NCI-H1092 treated with DMSO at 0.1 percent for 48 hours (cell line): Measurements from ENCODE around the gene EIF2AK3.
"Not testable (repeated sequence)": the region's sequence is repeated elsewhere in the genome, so short reads cannot be mapped to it uniquely, and the experiment has no call there.

Experiments used
- DNase-seq: peaks from one replicate; lab custom pipeline; 2025; lab: John Stamatoyannopoulos, UW

The EIF2AK3 gene

DNA sequence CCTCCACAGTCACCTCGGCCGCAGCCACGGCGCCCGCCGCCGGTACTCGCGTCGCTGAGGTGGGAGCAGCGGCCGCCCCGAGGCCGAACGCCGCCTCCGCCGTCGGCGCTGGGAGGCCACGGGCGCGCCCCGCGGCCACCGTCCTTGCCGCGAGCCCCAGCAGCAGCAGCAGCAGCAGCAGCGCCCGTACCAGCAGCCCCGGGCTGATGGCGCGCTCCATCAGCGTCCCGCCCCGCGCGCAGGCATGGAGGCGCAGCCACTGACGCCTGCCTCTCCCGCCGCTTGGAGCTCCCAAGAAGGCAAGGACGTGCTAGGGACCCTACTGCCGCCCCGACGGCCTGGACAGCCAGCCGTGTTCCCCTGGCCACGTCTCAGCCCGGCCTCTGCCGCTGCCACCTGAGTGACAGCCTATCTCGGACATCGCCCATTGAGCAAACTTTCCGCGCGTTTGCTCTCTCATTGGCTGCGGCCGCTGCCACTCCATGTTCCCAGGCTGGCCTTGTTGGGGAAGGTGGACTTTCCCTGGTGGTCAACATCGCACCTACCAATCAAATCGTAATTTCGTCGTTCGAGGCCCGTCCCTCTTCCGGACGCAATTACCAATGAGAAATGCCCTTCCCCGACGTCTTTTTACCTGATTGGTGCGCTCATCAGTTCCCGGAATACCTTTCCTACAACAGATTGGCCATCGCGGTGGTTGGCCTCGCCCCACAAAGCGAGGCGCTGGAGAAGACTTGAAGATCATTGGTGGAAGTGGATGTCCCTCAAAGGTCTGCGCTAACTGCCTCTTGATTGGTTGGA lies at the start of gene EIF2AK3:
TSS of gene EIF2AK3 (minus strand) at position 410 of the 801 bp plus-strand sequence. CDS start at position 220, 190 bp downstream.
- peak; percentile 99 for DNase-seq

DNA sequence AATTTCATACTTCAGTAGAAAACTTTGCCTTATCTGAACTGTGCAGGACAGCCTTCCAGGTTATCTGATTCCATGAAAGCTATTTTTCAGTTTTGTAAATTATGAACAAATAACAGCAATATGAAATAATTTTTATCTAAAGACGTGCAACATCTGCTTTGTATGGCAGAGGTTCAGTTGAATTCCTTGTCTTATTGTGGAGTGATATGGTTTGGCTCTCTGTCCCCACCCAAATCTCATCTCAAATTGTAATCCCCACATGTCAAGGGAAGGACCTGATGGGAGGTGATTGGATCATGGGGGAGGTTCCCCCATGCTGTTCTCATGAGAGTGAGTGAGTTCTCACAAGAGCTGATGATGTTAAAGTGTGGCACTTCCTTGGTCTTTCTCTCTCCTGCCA lies 46.1 kb upstream of the EIF2AK3 start:
- DNase-seq: no peak

DNA sequence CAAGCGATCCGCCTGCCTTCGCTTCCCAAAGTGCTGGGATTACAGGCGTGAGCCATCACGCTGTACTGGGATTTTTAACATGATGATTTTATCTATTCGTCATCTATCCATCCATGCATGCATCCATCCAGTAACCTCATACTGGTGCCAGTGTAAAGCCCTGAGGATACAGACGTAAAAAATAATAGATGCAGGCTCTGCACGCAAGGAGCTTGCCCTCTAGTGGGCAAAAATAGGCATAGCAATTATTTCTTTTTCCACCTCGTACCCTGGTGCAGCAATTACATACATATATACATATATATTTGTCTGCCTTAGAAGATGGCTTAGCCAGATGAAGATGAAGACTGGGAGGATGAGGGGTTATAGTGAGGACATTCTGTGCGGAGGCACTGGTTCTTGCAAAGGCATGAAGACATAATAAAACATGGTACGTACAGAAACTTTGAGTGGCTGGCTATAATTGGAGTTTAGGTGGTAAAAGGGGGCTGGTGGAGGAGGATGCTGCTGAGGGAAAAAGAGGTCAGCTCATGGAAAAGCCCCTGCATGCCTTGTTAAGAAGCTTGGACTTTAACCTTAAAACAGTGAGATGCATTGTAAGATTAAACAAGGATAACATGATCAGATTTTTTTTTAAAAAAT lies 44.6 kb upstream of the EIF2AK3 start:
- DNase-seq: peak; percentile 26

DNA sequence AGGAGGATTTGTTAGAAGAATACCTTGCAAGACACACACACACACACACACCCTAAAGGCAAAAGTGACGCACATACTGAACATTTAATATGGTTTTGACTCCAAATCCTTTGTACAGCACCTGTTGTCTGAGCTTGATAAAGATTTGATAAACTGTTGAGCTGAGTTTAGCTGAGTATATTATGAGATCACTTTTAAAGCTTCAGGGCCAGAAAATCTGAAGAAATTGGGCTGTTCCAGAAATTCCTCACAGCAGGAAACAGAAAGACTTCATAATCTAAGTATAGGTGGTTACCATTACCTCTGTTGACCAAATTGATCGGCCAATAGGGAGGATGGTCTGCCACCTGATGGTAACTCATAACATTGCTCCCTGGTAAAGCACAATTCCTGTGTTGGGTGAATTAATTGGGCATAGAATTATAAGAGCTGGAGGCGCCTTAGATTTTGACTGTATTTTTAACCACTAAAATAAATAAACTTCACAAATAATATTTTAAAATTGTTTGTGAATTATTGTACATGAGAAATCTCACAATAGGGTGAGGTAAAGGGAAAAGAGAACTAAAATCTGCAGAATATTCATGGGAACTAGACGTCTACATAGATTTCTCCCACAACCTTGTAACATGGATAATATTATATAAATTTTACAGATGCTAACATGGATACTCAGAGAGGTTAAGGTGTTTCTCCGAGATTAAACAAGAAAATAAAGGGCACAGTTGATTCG lies 42.4 kb upstream of the EIF2AK3 start:
- peak; percentile 38 for DNase-seq

DNA sequence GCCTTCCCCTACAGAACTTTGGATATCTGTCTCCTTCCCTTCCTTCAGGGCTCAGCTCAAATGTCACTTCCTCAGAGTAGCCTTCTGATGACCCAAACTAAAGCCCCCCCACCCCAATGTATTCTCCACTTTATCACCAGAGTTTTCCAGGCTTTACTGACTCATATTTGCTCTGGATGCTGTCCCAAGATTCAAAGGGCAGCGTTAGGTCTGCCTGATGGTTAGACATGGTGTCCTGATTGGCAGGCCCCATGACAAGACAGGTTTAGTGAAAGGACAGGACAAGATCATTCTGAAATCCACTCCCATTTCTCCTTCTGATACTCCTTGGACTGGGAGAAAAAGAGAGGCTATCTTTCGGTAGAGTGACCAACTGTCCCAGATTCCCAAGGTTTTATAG lies 41.6 kb upstream of the EIF2AK3 start:
- DNase-seq: no peak

DNA sequence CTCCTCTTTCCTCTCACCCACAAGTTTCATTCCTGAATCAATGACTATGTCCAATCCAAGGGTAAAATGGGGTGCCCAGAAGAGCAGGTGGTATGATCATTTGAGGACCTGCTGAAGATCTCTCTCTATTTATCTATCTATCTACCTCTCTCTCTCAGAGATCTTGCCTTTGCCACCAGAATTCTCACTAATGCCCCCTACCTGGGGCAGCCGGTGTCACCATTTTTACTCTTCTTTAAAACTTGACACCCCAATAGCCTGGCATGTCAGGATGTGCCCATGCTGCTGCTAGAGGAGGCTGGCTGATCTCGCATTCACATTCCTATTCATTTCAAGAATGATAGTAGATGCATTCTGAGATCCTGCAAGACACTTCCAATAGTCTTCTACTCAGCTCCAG lies 40.0 kb upstream of the EIF2AK3 start:
- no peak for DNase-seq

DNA sequence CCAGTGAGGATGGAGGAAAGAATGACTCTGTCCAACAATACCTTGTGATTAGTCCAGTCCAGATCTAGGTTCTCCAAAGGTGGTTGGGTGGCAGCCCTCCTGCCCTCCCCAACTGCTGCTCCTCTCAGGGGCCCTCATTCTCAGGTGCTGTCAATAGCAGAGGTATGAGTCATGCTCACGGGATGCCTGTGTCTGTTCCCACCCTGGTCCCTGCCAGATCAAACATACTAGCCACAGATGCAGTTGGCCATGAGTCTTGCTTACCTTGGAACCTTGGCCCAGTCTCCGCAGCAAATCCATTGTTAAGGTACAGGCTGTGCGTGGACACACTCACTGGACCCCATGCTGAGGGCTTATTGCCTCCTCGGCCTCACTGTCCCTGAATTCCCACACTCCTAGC lies 39.3 kb upstream of the EIF2AK3 start:
- no peak for DNase-seq

DNA sequence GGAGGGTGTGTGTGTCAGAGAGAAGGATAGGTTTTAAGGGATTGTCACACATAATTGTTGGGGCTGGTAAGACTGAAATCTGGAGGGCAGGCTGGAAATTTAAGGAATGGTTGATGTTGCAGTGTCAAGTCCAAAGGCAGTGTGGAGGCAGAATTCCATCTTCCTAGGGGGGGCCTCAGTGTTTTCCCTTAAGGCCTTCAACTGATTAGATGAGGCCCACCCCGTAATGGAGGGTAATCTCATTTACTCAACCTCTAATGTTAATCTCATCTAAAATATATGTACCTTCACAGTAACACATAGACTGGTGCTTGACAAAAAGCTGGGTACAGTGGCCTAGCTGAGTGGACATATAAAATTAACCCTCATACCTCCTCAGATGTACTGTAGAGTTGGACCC lies 33.4 kb upstream of the EIF2AK3 start:
- no peak for DNase-seq

DNA sequence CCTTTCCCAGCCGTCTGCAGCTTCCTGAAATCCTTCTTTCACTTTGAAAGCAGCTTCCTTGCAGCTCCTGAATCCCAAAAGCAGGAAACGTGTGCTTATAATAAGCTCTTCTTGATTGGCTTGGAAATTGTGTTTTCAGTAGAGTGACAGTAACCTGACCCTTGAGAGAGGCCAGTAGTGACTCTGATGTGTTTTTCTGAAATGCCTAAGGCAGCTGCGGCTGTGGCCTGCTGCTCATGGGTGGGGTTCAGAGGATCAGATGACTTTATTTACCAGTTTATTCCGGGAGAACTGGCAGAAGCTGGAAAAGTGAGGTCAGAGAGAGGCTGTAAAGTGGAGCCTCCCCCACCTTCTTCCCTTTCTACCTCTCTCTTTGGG lies 32.3 kb upstream of the EIF2AK3 start:
- no peak for DNase-seq

DNA sequence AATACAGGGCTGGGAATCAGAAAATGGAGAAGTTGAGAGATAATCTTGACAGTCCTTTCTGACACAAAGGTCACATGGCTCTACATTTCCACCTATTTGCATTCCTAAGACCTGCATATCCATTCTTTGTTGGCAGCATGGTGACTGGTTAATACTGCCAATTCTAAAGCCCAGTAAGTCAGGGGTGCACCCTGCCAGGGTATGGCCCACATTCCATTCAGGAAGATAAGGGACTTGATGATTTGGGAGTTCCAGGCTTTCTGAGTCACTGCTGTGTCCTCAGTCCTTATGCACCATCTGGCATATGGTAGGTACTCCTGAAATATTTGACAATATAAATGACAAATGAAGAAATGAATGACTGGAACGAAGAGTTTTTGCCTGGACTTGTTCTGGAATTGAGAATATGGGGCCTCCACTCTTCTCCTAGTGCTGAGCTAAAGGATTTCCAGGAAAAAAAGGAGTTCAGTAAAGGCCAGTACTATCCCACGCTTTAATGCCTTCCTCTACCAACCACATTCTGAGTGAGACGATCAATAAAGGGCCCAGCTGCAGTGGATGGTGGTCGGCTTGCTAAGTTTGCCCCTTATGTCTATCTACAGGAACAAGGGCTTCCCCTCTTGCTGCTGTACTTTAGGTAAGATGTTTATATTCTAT lies 31.7 kb upstream of the EIF2AK3 start:
- no peak for DNase-seq

DNA sequence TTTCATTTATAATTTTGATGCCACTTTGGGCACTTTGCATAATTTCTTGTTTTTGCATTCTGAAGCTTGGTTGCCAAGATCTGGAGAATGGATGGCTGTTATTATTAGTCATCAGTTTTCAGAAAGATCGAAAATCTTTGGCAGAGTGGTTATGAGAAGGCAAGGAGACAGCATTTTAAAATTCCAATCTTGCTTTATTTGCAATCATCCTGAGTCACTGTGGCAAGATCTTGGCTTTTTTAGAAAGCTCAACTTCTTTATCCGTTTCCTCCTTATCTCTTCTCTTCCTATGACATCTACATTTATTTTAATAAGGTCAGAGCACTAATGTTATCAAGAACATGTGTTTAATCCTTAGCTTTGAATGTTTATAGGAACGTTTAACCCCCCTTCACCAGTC lies 31.1 kb upstream of the EIF2AK3 start:
- no peak for DNase-seq

DNA sequence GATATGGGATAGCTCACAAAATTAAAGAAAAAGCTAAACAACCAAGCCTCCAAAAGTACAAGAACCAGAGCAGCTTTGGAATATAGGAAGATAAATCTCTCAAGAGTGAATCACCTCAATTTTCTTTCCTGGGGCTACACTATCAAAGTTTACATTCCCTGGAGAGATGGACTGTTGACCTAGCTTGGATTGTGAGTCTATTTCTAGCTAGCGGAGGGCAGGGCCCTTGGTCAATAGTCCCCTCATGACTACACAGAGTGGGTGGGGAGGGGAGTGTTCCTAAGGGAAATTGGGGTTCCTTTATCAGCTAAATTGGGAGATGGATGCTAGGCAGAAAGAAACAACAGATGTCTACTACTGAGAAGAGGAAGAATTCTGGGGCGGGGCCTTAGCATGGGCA lies 29.9 kb upstream of the EIF2AK3 start:
- DNase-seq: no peak

DNA sequence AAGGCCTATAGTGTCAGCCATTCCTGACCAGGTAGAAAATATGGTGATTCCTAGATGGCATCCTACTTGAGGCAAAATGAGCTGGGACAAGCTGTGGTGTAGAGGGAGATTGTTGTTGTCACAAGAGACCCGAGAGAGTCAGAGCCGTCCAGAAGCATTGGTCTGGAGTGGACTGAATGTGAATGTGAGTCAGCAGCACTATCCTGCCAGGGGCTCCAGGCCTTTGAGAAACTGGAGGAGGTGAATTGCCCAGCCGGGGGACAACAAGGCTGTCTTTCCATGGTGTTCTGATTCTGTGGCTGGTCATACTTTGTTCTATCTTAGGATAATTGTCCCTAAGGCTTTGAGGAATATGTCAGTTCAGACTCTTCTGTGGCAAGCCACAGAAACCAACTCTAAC lies 29.4 kb upstream of the EIF2AK3 start:
- DNase-seq: no peak

DNA sequence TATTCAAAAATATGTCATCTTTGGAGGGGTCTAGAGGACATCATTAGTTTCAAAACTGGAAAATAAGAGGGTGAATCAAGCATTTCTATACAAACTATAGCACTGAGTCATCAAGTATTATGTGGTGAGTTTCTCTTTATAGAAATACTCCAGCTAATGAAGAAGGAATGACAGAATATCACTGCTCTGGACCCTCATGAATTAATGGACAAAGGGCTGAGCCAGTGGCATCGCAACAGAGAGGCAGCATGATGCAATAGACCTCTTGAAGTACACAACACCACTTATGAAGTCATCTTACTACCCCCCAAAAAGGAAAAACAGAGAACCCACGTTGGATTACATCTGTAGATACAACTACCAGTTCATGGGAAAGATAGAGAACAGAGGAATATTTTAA lies 27.4 kb upstream of the EIF2AK3 start:
- no peak for DNase-seq

DNA sequence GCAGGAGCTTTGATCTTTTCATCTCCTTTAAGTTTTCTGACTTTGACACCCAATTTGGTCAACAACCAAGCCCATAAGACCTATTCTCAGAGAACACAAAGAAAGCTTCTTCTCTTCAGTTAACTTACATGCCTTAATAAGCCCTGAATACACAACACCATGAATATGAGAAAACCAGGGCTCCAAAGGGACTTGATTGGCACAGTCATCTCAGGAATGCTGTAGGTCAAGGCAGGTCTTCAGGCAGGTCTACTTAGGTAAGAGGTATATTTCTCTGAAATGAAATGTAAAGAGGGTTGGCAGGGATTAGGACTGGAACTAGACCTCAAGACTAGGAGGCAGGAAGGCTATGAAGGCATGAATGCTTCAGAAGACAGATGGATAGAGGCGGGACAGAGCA lies 24.4 kb upstream of the EIF2AK3 start:
- DNase-seq: no peak

DNA sequence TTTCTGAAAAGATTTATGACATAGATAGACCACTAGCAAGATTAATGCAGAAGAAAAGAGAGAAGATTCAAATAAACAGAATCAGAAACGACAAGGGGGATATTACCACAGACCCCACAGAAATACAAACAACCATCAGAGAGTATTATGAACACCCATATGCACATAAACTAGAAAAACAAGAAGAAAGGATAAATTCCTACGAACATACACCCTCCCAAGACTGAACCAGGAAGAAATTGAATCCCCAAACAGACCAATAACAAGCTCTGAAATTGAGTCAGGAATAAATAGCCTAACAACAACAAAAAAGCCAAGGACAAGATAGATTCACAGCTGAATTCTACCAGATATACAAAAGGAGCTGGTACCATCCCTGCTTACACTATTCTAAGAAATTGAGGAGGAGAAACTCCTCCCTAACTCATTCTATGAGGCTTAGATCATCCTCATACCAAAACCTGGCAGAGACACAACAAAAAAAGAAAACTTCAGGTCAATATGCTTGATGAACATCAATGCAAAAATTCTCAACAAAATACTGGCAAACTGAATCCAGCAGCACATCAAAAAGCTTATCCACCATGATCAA lies 18.1 kb upstream of the EIF2AK3 start:
- not testable (repeated sequence) for DNase-seq

DNA sequence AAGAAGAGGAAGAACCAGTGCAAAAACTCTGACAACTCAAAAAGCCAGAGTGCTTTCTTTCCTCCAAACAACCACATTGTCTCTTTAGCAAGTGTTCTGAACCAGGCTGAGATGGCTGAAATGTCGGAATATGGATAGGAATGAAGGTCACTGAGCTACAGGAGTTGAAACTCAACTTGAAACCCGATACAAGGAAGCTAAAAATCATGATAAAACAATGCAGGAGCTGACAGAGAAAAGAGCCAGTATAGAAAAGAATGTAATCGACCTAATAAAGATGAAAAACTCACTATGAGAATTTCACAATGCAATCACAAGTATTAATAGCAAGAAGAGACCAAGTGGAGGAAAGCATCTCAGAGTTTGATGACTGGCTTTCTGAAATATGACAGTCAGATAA lies 15.0 kb upstream of the EIF2AK3 start:
- no peak for DNase-seq

DNA sequence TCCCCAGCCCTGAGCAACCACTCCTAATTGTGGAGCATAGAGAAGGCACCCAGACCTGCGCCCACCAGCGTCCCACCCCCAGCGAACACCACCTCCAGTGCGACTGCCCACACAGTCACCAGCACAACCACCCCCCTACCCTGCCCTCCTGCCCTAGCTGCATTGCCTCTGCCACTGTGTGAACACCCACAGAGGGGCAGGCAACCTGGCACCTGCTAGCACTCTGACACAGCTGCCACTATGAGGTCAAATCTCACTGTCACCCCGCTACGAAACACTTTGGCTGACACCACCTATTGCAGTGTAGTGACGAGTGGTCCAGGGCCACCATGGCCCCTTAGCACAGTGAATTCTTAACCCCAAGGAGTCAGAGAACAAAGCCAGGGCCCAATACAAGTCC lies 14.1 kb upstream of the EIF2AK3 start:
- no peak for DNase-seq

DNA sequence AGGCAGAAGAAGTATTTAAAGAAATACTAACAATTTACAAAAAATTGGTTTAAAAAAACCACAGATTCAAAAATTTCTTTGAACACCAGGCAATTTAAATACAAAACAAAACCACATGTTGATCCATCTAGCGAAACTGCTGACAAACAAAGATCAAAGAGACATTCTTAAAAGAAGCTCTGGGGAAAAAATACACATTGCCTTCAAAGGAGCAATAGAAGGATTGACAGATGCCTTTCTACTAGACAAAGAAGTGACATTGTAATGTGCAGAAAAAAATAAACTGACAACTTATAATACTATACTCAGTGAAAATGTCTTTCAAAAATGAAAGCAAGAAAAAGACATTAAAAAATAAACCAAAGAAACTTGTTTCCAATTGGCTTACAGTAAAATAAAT lies 12.6 kb upstream of the EIF2AK3 start:
- DNase-seq: no peak

DNA sequence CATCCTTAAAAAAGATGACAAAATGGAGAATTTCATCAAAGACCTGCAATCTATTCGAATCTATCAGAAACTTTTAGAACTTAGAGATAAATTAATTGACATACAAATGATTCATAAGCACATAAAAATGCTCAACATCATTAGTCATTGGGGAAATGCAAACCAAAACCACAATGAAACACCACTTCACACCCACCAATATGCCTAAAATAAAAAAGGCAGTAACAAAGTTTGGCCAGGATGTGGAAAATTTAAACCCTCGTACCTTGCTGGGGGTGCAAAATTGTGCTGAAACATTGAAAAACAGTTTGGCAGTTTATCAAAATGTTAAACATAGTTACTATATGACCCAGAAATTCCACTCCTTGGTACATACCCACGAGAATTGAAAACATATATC lies 11.5 kb upstream of the EIF2AK3 start:
- DNase-seq: no peak

DNA sequence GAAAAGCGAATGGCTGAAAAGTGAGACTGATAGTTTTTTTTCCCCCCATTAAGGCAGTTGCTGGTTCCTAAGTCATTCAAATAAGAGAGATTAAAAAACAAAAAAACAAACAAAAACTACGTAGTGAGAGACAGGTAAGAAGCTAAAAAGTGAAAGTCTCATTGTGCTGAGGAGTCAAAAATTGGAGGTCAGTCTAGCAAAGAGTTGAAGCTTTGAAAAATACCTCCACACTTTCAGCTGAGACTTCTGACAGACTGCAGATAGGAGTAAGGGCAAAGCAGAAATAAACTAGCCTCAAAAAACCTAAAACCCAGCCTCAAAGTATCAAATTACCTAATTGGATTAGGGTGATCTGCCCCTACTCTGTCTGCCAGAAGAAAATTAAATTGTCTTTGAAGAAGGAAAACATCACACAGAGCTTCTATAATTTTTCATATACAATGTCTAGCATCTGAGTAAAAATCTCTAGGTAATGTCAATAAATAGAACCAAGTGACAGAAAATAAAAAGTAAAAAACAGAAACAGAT lies 10.9 kb upstream of the EIF2AK3 start:
- DNase-seq: no peak

DNA sequence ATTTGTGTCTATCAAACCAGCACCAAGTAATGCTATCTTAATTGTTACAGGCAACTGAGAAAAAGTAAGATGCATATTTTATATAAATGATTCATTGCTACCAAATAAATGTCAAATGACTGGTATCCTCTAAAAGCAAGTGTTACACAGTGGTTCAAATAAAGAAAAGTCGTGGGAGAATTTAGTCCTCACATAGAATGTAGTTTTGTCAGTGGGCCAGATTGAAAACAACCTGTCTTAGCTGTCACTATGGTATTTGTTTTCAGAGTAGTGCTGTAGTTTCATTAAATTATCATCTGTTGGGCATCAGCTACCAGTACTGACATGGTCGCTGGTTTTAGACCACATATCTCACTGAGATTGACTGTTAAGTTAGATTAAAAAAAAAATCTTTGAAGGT lies 10.2 kb upstream of the EIF2AK3 start:
- no peak for DNase-seq
